HG03045 (cell line): Measurements from ENCODE around the gene CREB3L1.

Source experiments
- ATAC-seq: cut with Tn5 transposase; IDR thresholded peaks from one replicate; pipeline ENCODE4 v1.9.1; 2021; ENCODE audit warnings: mild to moderate bottlenecking, moderate library complexity; ENCODE audit not compliant: unreplicated experiment

Gene CREB3L1

DNA sequence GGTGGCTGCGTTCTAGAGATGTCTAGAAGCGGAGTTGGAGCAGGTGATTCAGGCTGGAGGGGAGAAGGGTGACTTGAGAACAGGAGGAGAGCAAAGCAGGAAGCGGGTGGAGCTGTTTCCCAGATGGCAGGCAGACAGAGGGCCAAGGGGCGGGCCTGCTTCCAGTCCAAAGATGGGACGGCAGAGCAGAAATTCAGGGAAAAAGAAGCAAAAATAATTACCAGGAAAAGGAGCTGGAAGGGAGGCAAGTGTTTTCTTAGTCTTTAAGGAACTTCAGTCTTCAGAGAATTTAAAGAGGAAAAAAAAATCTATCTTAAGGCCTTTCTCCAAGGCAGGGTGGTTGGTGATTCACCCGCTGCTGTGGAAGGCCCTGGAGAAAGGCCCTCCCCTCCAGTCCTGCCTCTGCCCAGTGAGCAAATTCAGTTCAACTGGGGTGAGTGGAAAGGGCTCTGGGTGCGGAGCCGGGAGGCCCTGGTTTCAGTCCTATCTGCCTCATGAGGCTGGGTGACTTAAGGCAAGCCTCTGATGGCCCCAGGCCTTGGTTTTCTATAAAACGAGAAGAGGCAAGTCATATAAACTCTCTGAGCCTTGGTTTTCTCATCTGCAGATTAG is 4.5 kb upstream of the CREB3L1 start:
- ATAC-seq: no peak

DNA sequence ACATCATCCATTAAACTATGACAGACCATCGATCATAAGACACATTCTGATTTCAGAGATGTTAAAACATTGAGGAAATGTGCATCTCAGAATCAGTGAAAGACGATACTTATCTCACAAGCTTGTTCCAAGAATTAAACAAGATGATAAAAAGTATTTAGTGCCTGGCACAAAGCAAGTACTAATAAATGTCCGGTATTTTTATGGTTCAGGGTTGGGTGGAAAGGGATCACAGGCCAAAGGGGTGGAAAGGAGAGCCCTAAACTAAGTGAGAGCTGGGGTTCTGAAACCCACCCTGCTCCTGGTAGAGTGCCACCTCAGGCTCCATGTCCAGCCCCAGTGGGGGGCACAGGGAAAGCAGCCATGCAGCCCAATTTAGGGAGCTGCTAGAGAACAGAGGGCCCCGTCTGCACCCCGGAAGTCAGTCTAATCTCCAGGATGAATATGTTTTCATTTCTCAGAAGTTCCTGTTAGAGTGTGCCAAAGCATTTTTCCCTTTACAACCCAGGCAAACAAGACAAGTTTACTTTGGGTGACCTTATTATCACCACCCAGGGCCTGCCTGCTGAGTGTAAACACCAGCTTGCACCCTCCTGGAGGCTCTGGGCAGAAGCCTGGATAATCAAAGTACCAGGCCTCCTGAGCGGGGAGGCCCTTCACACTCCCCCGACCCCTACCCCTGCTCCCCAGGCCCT is 3.8 kb upstream of the CREB3L1 start:
- ATAC-seq: no peak

DNA sequence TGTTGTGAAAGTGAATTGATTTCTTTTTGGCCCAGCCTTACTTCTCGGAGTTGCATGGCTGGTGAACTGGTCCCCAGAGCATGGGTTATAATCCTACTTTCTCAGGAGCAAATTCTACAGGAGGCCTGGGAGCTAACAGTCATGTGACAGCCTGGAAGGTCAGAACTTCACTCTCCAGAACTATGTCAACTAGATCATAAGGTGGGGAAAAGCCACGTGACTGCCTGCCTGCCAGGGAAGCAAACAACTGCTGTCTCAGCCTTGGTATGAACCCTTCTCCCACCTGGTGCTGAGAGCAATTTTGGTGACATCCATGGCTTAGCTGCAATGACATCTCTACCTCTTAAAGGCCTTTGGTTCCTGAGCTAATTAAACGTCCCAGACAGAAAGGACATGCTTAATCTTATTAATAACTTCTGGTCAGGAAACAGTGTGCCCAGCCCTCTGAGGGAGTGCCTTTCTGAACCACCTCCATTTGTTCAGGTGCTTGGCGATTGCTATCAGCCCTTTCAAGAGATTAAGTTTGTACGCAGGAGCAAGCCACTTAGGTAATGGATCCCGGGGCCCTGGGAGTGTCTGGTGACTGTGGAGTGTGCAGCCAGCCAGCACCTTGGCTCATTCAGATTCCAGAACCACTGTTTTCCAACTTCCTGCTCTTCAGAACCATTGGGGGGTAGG is 1.4 kb upstream of the CREB3L1 start:
- no peak for ATAC-seq

DNA sequence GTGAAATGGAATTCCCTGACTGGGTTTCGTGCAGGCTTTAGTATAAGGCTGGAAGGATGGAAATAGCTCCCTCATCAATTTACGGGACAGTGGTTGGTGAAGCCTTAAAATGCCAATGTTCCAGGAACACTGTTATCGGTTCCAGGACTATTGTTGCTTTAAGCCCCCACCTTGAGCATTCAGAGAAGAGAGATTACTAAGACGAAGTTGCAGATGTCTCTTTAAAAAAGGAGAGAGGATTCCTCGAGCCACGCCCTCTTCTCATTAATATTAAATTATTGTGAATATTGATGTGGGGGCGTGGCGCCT is 195 bp upstream of the CREB3L1 start:
- ATAC-seq: no peak

DNA sequence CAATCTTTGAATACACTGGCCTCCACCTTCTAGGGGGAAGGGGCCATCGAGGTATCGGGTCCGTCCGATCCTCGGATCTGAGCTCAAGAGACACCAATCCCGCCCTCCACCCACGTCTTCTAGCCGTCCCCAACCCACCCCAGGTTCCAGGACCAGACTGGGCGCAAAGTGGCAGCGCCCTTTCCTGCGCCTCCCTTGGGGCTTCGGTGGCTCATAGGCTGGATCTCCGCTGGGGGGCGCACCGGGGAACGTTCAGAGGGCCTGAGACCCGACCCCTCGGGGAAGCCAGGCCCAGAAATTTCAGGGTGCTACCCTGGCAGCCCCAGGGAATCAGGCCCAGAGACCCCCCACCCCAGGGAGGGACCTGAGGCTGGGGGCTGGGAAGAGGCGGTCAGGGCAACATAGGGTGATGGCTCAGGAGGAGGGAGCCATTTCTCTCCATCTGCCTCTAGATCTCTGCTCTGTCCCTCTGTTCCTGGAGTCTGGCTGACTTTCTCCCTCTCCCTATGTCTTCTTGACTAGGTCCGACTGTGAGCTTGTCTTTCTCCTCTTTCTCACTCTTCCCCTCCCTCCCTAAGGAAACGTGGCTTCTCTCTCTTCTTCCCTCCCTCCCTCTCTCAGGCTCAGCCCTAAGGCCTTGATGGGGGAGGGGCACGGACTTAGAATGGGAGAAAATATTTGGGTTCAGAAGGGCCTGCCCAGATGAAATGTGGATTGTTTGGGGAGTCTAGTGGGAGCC is 1.1 kb downstream of the CREB3L1 start:
- ATAC-seq: no peak

DNA sequence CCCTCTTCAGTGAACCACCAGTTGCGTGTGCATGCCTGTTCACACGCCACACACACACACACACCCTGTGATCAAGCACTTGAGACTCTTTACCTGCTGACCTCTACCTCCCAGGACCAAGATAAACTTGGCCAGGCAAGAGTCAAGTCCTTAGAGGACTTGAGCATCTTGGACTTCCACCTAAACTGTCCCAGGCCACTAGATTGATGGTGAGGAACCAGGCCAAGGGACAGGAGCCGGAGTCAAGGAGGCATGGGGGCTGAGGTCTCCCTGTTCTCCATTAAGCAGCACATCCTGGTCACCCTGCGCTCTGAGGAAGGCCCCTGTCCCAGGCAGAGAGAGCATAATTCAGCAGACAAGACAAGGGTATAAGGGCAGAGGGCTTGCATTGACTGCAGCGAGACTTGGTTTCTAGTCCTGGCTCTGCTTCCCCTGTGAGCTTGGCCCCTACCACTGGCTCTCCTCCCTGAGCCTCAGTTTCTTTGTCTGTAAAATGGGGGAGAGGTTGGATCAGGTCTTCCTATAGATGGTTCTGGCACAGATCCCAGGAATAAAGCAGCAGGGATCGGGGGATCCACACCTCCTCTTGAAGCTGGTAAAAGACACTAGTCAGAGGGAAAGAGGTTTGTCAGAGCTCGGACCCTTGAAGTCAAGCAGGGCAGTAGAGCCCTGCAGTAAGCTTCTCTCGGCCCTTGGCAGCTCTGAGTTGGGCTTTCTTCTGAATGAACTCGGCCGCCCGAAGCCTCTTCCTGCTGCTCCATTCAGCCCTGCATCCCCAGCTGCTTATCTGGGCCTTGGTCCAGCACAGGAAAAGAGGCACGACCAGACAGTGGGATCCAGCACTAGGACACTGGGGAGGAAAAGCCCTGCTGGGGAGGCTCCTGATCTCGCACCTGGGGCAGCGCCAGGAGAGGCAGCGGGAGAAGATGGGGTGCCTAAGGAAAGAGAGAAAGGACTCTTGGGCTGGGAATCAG is 2.0 kb downstream of the CREB3L1 start:
- no peak for ATAC-seq

DNA sequence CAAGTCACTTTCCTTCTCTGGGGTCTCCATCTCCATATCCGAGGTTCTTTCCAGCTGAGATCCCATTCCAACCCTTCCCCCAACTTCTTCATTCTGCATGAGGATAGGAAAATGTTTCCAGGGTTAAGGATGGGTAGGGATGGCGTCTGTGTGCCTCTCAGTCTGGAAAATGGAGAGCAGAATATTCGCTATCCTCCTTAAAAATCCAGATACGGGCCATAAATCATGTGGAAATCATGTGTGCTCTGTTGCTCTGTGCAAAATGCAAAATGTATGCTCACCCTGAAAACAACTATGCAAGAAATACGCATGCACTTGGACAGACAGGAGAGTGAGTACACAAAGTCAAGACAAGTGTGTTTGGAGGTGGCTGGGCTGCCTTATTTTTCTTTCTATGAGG is 3.2 kb downstream of the CREB3L1 start:
- no peak for ATAC-seq

DNA sequence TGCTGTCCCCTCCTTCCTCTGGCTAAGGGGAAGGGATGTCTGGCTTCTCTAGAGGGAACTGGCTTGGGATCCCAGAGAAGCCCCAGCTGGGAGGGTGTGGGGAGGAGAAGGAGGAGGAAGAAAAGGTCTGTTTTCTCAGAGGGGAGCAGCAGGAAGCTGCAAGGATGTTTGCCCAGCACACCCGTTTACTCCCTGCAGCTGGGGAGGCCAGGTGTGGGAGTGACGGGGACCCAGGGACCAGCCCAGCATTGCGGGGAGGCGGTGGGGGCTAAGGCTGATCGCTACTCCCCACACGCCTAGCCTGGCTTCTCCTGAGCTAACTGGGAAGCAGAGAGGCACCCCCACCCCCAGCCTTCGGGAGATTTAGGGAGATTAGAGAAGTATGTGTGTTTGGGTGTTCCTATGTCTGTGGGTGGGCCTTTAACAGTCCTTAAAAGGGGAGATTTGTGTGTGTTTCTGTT is 3.9 kb downstream of the CREB3L1 start:
- ATAC-seq: no peak

DNA sequence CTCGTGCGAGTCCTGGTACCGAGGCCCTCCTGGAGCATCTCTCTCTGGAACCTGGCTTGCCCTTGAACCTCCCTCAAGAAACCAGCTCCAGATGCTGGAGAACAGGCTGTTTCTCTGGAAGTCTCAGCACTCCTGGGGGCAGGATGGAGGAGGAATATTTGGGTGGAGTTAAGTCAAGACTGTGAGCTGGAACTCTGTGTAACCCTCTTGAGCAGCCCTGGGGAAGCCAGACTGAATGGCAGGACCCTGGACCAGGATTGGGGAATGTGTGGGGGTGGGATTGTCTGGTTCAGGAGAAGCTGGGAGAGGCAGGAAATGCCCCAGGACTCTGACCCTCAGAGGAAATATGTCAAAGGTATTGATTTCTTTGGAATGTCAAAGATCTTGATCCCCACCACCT is 7.7 kb downstream of the CREB3L1 start:
- ATAC-seq: no peak

DNA sequence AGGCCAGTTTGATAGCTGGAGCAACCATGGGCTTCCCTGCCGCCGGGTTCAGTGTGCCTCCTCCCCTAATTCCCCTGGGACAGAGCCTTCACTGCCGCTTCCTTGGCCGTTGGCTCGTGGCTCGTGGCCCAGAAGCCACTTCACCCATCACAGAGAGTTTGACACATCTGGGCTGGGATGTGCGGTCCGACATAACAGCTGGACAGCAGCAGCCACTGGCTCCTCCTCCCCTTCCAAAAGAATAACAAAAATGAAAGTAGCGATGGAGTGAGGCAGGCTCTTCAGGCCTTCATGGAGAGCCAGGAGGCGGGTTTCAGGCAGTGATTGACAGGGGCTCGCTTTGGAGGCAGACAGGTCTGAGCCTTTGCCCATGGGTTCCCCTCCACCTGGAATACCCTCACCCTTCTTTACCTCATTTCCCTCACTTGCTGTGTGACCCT is 8.2 kb downstream of the CREB3L1 start:
- ATAC-seq: no peak

DNA sequence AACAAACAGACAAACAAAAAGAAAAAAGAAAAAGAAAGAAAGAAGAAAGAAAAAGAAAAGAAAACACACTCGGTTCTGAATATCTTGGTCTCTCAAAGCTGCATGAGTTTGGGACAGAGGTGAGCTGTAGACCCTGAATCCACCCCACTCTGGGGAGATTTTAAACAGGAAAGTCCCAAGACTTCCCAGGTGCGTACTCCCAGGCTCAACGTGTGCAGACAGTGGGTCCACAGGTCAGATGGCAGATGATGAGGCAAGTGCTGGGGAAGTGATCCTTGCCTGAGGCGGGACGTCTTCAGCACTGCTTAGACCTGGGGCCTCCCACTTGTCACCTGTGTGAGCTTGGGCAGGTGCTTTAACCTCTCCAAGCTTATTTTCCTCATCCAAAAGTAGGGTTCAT is 9.3 kb downstream of the CREB3L1 start:
- ATAC-seq: no peak

DNA sequence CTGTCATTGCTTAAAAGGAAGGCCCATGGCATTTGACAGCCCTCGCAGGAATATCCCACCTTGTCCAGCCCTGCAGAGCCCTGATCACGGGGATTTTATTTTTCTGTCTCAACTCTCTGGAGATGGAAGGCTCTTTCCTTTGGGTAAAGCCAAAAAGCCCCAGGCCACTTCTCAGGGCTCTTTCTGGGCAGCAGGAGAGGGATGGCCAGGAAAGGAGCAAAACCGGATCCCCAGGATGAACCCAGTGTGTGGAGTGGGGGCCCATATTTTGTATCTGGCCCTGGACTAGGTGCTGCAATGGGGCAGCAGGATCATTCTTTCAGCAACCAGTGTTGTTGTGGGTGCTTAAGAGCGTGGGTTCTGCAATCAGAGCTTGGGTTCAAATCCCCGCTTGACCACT is 11.0 kb downstream of the CREB3L1 start:
- ATAC-seq: no peak

DNA sequence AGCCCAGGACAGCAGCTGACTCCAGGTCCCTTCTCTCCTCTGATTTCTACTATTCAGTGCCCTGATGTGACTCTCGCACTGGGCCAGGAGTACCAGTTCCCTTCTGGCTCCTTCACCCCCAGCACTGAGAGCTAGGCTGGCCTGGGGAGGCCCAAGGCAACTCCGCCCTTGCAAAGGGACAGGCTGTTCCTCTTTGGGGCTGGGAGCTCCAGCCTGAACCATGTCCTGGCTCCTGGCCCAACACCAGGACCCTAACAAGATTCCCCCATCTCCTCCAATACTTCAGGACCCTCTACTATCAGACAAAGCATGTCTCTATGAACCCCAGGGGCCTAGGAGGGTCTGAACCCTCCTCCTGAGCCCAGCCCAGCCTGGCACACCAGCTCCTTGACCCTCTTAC is 12.5 kb downstream of the CREB3L1 start:
- no peak for ATAC-seq

DNA sequence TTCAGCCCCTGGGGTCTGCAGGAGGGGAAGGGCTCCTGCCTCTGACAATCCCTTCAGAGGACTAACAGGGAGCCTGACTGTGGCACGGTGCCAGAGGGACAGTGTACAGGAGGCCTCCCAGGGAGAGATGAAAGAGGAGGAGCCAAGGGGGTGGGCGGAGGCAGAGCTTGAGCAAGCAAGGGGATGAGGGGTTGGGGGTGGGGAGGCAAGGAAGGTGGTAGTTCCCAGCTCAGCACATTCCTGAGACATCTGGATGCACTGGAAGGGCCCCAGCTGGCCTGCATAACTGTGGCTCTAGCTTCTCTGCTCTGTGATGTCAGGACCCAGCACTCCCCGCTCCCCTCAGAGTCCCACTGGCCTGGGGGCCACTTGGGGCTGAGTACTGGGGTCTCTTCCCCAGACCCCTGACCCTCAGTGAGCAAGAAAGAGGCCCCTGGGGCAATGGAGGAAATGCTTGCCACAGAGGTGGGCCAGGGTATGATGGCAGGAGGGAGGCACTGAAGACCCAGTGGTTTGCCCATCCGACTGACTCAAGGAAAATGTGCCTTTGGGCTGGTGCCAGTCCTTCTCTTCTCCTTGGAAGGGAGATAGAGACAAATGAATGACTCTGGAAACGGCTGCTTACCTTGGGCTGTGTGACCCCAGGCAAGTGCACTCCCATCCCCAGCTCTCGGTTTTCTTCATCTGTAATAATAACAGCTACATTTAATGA is 13.3 kb downstream of the CREB3L1 start:
- ATAC-seq: no peak

DNA sequence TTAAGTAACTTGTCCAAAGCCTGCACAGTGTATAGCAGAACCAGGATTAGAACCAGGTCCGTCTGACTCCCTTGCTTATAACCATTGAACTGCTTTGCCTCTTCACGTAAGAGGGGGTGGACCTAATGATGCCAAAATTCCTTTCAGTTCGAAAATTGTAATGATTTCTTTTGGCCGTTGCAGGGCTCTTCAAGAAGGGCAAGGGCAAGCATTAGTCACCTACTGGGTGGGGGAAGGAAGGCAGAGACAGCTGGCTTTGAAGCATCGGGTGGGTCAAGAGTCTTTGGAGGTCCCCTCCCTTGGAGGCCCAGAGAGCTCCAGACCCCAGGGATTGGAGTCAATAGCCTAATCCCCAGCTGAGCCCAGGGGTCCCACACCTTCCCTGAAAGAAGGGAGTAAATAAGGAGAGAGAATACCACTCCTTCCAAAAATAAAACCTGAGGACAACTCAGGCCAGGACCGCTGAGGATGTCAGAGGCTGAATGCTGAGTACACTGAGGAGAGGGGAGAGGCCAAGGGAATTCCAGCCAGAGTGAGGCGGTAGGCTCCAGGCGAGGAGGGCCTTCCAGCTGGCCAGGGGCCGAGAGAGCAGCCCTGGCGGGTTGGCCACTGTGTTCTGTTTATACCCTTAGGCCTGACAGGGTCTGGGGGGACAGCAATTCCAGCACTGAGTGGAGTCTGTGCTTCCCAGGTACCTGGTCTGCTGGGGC is 14.1 kb downstream of the CREB3L1 start:
- ATAC-seq: no peak

DNA sequence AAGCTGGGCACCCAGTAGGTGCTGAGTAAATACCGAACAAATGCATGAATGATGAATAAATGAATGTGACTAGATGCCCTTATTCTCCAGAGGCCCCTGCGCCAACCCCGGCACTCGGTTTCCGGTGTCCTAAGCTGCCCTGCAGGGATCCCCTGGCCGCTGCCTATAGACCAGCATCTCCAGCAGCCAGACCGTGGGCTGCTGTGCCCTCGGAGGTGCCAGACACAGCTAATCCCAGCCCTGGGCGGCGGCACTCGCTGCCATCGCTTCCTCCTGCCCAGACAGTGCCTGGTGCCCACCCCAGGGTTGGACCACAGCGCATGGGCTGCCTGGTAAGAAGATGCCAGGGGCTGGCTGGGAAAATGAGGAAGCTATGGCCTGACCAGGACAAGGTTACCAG is 15.6 kb downstream of the CREB3L1 start:
- ATAC-seq: no peak

DNA sequence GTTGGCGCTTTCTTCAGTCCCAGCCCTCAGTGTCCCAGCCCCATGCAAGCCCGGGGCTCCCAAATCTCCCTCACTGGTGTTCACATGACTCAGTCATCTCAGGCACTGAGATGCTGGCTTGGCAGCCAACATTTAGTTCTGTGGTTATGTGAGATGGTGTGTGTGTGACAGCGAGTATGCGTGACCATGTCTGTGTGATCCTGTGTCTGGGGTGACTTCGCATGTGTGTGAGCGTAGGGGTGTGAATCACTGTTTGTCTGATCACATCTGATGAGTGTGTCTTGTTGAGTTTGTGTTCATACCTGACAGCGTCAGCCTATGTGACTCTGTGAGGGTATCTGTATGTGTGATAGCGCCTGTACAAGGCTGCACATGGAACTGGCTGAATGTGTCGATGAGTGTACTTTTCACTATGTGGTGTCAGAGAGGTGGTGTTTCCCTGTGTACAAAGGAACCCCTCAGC is 16.2 kb downstream of the CREB3L1 start:
- no peak for ATAC-seq

DNA sequence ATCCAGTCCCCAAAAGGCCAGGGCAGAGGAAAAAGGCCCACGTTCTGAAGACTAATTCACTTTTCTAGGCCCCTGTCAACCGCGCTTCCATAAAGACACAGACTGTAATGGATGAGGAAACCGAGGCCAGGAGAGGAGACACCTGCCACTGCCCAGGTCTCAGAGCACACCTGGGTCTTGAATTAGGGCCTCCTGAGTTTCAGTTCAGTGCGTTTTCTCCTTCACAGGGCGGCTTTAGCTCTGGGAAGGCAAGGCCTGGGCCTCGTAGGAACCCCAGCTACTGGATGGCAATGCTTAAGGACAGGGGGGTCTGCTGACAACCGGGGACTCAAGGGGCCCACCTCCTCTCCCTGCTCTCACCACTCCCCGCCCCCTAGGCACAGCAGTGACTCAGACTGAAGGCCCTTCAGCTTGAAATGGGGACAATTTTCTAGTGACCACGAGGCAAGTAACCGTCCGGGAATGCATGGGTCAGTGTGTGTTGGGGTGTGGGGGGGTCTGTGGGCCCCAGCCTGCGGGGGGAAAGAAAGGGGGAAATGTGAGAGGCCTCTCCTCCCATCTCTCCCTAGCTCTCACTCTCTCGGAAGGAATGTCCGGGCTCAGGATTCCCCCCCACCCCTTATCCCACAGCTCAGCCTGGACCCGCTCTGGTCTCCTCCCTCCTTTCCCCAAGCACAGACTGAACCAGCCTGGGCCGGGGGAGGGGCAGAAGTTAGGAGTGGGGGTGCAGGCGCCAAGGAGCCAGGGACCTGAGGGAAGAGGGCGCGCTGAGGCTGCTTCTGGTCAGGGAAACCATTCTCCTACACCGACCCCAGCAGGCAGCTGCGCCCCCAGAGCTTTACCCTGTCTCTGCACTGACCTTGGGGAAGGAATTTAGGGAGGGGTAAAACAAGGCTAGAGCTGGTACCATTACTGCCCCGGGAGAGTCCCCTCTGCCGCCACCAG is 17.2 kb downstream of the CREB3L1 start:
- no peak for ATAC-seq
